Small intestine (tissue), 7 donors: ENCODE measurements around the gene RGS17. TPM values are rescaled to one million over a fixed set of nuclear protein-coding genes. Genes with fewer than 3 reads are reported as not detected.

Source experiments
- DNase-seq, 2 donors: peaks; one replicate each; pipeline versions ENCODE4 v3.0.0 to v3.0.0-alpha.2; 2013
- FAIRE-seq: peaks from 2 replicates; lab custom pipeline; 2012; peaks lifted over from hg19 to GRCh38; lab: Jason Lieb, UNC
- H3K27ac ChIP-seq, 3 donors: one replicate each; pipeline ENCODE4 v1.5.1; 2013; ENCODE audit warnings: low read length in 2 of 3, mild to moderate bottlenecking in 2 of 3, control low read depth in 1 of 3, inconsistent platforms in 1 of 3, low read depth in 1 of 3, moderate library complexity in 1 of 3
- H3K27me3 ChIP-seq, 3 donors: one replicate each; pipeline ENCODE4 v1.6.1; 2013; ENCODE audit warnings: low read length in 3 of 3, inconsistent platforms in 1 of 3; ENCODE audit not compliant: control insufficient read depth in 3 of 3, insufficient read depth in 3 of 3
- H3K36me3 ChIP-seq, 3 donors: one replicate each; pipeline ENCODE4 v1.6.1; 2013; ENCODE audit warnings: low read length in 3 of 3, inconsistent platforms in 1 of 3, low read depth in 1 of 3, mild to moderate bottlenecking in 1 of 3, moderate library complexity in 1 of 3; ENCODE audit not compliant: control insufficient read depth in 3 of 3, insufficient read depth in 2 of 3
- H3K4me1 ChIP-seq, 3 donors: one replicate each; pipeline ENCODE4 v1.6.1; 2013; ENCODE audit warnings: low read length in 2 of 3, inconsistent platforms in 1 of 3, low read depth in 1 of 3, mild to moderate bottlenecking in 1 of 3, moderate library complexity in 1 of 3; ENCODE audit not compliant: control insufficient read depth in 3 of 3, insufficient read depth in 2 of 3
- H3K4me3 ChIP-seq, 3 donors: one replicate each; pipeline ENCODE4 v1.5.1; 2013; ENCODE audit warnings: low read length in 3 of 3, control low read depth in 1 of 3, inconsistent platforms in 1 of 3, low read depth in 1 of 3, mild to moderate bottlenecking in 1 of 3, moderate library complexity in 1 of 3
- H3K9me3 ChIP-seq, 2 donors: one replicate each; pipeline ENCODE4 v1.6.1; 2013; ENCODE audit warnings: low read depth in 1 of 2, low read length in 1 of 2; ENCODE audit not compliant: control insufficient read depth in 2 of 2, insufficient read depth in 1 of 2
- WGBS, 3 donors: extraction: QIAGEN DNeasy Blood & Tissue Kit; methylation state at CpG; one replicate each; pipeline ENCODE4 v1.1.7; 2013; 5-methylcytosine and 5-hydroxymethylcytosine counted together
- polyA plus RNA-seq, 4 donors: library from polyadenylated mRNA; stranded (reverse) in 3 of 4; unstranded in 1 of 4; fragments of 200-250 nt in 3 of 4; fragments of 120-200 nt in 1 of 4; gene quantifications; one replicate each; pipeline versions ENCODE4 v1.2.1 to v1.2.3, GENCODE V29; 2013
- donor health status: healthy with polysubstance abuse.
- donor health status: control.
- donor health status: control.
- donor health status: Bipolar disorder and iron deficiency.
- donor health status: healthy.

The RGS17 gene
- polyA plus RNA-seq, 4 donors: under 0.01 to 1.4 (median 0.15) TPM; not detected in 1

- H3K27ac ChIP-seq: no peak overlapping the region
- WGBS, 3 donors: 75 to 85% (median 76%) methylated on average over 3 of the region's 3 CpGs
- H3K9me3 ChIP-seq: no peaks in the 10 kb centered on the region
- H3K27me3 ChIP-seq: no peaks in the 10 kb centered on the region
- H3K36me3 ChIP-seq: no peaks in the 10 kb centered on the region
- FAIRE-seq (no peak), DNase-seq (no peak)
- H3K4me1 ChIP-seq: peaks cover 0 to 3% (median 0%) of the 10 kb centered on the region in 3 donors
- no peak overlapping the region for H3K4me3 ChIP-seq
Observed at GRCh38 chr6:153084393-153084792, 46.7 kb downstream of the RGS17 start.

DNA sequence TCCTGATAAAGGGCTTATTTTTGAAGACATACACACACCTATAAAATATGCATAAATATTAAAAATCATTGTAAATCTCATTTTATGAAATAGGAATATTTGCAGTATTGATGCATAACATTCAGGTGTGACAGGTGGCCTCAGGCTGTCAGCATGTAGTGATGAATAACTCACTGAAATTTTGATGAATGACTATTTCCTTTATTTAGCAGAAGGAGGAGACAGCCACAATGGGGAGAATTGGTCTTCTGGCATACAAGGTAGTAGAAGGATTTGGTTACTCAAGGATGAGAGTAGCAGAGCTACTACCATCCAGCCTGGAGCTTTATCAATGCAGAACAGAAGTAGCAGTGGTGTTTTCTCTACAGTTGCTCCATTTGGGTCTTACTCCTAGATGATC is 47.2 kb downstream of the RGS17 start:
- FAIRE-seq (no peak), DNase-seq (no peak)
- Histone ChIP-seq H3K9me3 (no peaks in the 10 kb centered on the region), H3K4me3 (no peak overlapping the region), H3K27ac (no peak overlapping the region), H3K27me3 (no peaks in the 10 kb centered on the region), H3K4me1 (peaks cover 0 to 3% (median 0%) of the 10 kb centered on the region in 3 donors), H3K36me3 (no peaks in the 10 kb centered on the region)

- peaks cover 0 to 3% (median 0%) of the 10 kb centered on the region in 3 donors for H3K4me1 ChIP-seq
- no peaks in the 10 kb centered on the region for H3K36me3 ChIP-seq
- H3K4me3 ChIP-seq: no peak overlapping the region
- DNase-seq (no peak), FAIRE-seq (no peak)
- no peaks in the 10 kb centered on the region for H3K9me3 ChIP-seq
- WGBS, 3 donors: 81 to 86% (median 83%) methylated on average over 2 of the region's 2 CpGs
- no peak overlapping the region for H3K27ac ChIP-seq
- no peaks in the 10 kb centered on the region for H3K27me3 ChIP-seq
Observed at GRCh38 chr6:153081914-153082313, 49.2 kb downstream of the RGS17 start.

DNA sequence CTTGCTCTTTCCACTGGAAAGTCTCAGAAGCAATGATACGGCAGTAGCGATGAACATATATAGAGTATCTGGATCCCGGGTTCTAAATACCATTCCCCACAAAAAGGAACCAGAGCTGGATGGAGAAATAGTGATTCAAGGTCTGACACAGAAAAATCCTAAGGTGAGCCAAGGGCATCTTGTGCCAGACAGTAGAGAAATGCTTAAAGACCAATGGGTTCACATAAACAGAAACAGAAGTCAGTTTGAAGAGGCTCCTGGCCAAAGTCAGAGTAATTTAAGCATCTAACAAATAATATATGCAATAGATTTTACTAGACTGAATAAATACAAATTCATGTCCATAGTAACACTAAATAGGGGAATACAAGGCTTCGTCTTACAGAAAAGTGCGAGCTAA is 54.7 kb downstream of the RGS17 start:
- 83 to 91% (median 85%) methylated on average over 5 of the region's 5 CpGs for WGBS, 3 donors
- no peak overlapping the region for H3K27ac ChIP-seq
- no peak for FAIRE-seq
- H3K4me1 ChIP-seq: no peaks in the 10 kb centered on the region
- H3K27me3 ChIP-seq: peaks cover 0 to 2% (median 0%) of the 10 kb centered on the region in 3 donors
- H3K36me3 ChIP-seq: no peaks in the 10 kb centered on the region
- H3K9me3 ChIP-seq: no peaks in the 10 kb centered on the region
- DNase-seq: no peak
- H3K4me3 ChIP-seq: no peak overlapping the region

DNA sequence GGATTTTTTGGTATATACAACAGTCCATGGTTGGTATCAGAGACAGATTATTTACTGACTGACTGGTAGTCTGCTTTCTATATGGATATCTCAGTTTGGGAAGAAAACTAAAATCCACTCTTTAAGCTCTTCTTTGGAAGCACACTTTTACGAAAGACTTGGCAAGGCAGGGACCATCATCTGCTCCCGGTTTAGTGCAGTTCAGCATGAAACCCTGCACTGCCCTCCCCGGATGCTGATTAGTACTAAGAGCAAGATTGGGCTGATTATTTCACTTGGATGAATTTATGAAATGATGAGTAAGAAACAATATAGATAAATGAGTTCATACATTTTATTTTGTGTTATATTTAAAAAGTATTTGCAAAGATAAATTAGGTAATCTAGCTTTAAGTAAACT is 56.3 kb downstream of the RGS17 start:
- H3K4me1 ChIP-seq: no peaks in the 10 kb centered on the region
- H3K27ac ChIP-seq: no peak overlapping the region
- no peak overlapping the region for H3K4me3 ChIP-seq
- FAIRE-seq (no peak), DNase-seq (no peak)
- H3K36me3 ChIP-seq: no peaks in the 10 kb centered on the region
- H3K9me3 ChIP-seq: no peaks in the 10 kb centered on the region
- WGBS, 3 donors: 32 to 55% (median 38%) methylated on average over 3 of the region's 3 CpGs
- H3K27me3 ChIP-seq: peaks cover 0 to 2% (median 0%) of the 10 kb centered on the region in 3 donors

DNA sequence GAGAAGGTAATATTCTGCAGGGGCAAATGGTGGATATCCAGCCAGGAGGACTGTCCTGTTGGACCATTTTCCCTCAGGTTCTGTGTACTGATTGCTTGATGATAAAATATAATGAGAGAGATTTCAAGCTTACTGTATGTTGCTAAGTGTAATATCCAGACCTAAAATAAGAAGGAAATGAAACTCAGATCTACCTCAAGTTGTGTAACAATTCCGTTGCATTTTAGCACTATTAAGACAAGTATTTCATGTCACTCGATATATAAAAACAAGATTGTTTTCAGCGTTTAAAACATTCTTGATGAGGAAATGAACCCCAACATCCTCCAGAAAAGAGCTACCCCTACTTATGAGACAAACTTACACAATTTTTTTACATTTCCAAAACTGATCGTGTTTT is 57.2 kb downstream of the RGS17 start:
- FAIRE-seq (no peak), DNase-seq (no peak)
- 68 to 75% (median 73%) methylated on average over 4 of the region's 4 CpGs for whole genome bisulfite sequencing, 3 donors
- H3K4me3 ChIP-seq: no peak overlapping the region
- H3K4me1 ChIP-seq: no peaks in the 10 kb centered on the region
- H3K27ac ChIP-seq: no peak overlapping the region
- no peaks in the 10 kb centered on the region for H3K9me3 ChIP-seq
- H3K36me3 ChIP-seq: no peaks in the 10 kb centered on the region
- peaks cover 0 to 2% (median 0%) of the 10 kb centered on the region in 3 donors for H3K27me3 ChIP-seq

GRCh38 chr6:153070756-153071155 is 60.3 kb downstream of the RGS17 start:
- no peak overlapping the region for H3K4me3 ChIP-seq
- H3K27me3 ChIP-seq: peaks cover 0 to 2% (median 0%) of the 10 kb centered on the region in 3 donors
- no peaks in the 10 kb centered on the region for H3K4me1 ChIP-seq
- H3K36me3 ChIP-seq: no peaks in the 10 kb centered on the region
- DNase-seq: no peak
- H3K9me3 ChIP-seq: no peaks in the 10 kb centered on the region
- 85 to 94% (median 93%) methylated on average over 7 of the region's 7 CpGs for WGBS, 3 donors
- H3K27ac ChIP-seq: no peak overlapping the region
- no peak for FAIRE-seq

DNA sequence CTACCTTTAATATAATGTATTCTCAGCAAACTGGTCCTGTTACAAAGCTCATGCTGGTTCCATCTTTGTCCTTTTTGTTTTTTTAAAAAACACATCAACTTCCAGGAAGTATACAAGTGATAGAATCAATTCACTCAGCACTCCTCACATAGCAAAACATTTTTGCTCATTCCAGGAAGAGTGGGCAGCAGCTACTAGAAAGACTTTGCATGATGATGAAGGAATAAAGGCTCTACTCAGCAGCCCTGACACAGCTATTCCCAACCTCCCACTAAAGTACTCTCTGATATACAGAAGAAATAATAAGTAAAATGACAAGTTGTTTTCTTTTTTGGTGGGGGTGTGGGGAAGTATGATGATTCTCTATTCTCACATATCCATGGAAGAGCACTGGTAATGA is 61.2 kb downstream of the RGS17 start:
- no peak overlapping the region for H3K4me3 ChIP-seq
- H3K27ac ChIP-seq: no peak overlapping the region
- H3K27me3 ChIP-seq: no peaks in the 10 kb centered on the region
- no peaks in the 10 kb centered on the region for H3K36me3 ChIP-seq
- FAIRE-seq (no peak), DNase-seq (no peak)
- no peaks in the 10 kb centered on the region for H3K9me3 ChIP-seq
- H3K4me1 ChIP-seq: no peaks in the 10 kb centered on the region

GRCh38 chr6:153065222-153065621 is 65.9 kb downstream of the RGS17 start:
- H3K9me3 ChIP-seq: no peaks in the 10 kb centered on the region
- DNase-seq: no peak
- no peaks in the 10 kb centered on the region for H3K36me3 ChIP-seq
- FAIRE-seq: no peak
- no peaks in the 10 kb centered on the region for H3K4me1 ChIP-seq
- H3K27ac ChIP-seq: no peak overlapping the region
- no peaks in the 10 kb centered on the region for H3K27me3 ChIP-seq
- no peak overlapping the region for H3K4me3 ChIP-seq
